Measurements from ENCODE around the gene DNAJC18.

Gene DNAJC18

GRCh38 chr5:139369181-139369580 is 70.1 kb downstream of the DNAJC18 start:
- FAIRE-seq (no peak), DNase-seq (ENCODE audit: low spot score) (no peak)

- DNase-seq (ENCODE audit: low spot score) (no peak), FAIRE-seq (no peak)
These were observed 70.7 kb downstream of the DNAJC18 start for GRCh38 chr5:139368613-139369012.

GRCh38 chr5:139364466-139364865 is 74.9 kb downstream of the DNAJC18 start:
- no peak for FAIRE-seq
- DNase-seq (ENCODE audit: low spot score): no peak

GRCh38 chr5:139363937-139364336 is 75.4 kb downstream of the DNAJC18 start:
- FAIRE-seq: no peak
- DNase-seq (ENCODE audit: low spot score): no peak

- FAIRE-seq (no peak), DNase-seq (ENCODE audit: low spot score) (no peak)
These were observed 77.4 kb downstream of the DNAJC18 start for GRCh38 chr5:139361835-139362429.

- FAIRE-seq: no peak
- DNase-seq (ENCODE audit: low spot score): no peak
These were observed 78.9 kb downstream of the DNAJC18 start for GRCh38 chr5:139360384-139360783.
